Measurements from ENCODE around the gene HKDC1. TPM values are rescaled to one million over a fixed set of nuclear protein-coding genes. Genes with fewer than 3 reads are reported as not detected.

HKDC1 gene
- total and polyA plus RNA-seq, 10 of the 15 experiments (the other 5 are each of a cell fraction or from before 2014, with no cell fraction given): 0.04 to 0.34 (median 0.13) TPM; not detected in 5

DNA sequence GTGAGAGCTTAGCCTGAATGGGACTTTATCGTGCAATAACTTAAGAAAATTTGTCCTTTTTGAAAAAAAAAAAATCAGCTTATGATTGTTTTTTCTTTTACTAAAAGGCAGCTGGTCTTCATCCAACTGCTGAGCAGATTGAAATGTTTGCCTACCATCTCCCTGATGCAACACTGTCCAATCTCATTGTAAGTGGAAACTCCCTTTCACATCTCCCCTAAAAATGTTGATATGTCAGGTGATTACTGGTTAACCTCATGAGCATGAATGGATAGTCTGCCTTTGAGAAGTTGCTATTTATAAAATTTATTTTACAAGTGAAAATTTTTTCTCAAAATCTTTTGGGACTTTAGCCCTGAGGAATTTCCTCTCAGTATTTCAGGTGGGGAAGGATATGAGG is 17.8 kb upstream of the HKDC1 start:
- Histone ChIP-seq H4K20me1 (ENCODE audit: control insufficient read depth, insufficient read depth) (no peaks in the 10 kb centered on the region), H3K27me3 (replicated peaks in 1 of 2; ENCODE audit: control insufficient read depth in 2 of 2, insufficient read depth in 2 of 2, low read length in 1 of 2) (no peaks in the 10 kb centered on the region), H3K9me3 (replicated peaks; ENCODE audit: control insufficient read depth, insufficient read depth, low read length) (no peaks in the 10 kb centered on the region), H3K4me3 (no peak overlapping the region), H3K79me2 (ENCODE audit: control insufficient read depth, insufficient read depth, low read length) (no peaks in the 10 kb centered on the region; the same call in 1 of the 2 replicates), H3K4me2 (ENCODE audit: control insufficient read depth, insufficient read depth) (no peak overlapping the region), H3K36me3 (ENCODE audit: control insufficient read depth in 2 of 2, insufficient read depth in 2 of 2, low read length in 1 of 2) (peaks cover 4 to 13% of the 10 kb centered on the region in 2 experiments), H3K9ac (ENCODE audit: control insufficient read depth, insufficient read depth, low read length) (no peak overlapping the region), H3K27ac (ENCODE audit: control insufficient read depth, insufficient read depth) (peak overlapping the region; percentile 8; the same call in 1 of the 2 replicates), H2AFZ (ENCODE audit: control insufficient read depth, low read depth, low read length) (no peak overlapping the region), H3K4me1 (ENCODE audit: control insufficient read depth, insufficient read depth, low read length) (no peaks in the 10 kb centered on the region)
- RAD21 ChIA-PET (ENCODE audit: unreplicated experiment): interaction anchor here (0.6 to 1.6 kb wide), 8 partner anchors 10 to 197 kb away, joined by 3 to 6 read pairs (median 3); no protein-coding TSS in a partner anchor
- SMC1A ChIA-PET (ENCODE audit: uncharacterized antibody, unreplicated experiment): interaction anchor here (0.9 to 2.1 kb wide), 8 partner anchors 9 to 198 kb away, joined by 3 to 6 read pairs (median 4); no protein-coding TSS in a partner anchor
- 30% methylated on average over 1 of the region's 1 CpG for WGBS (ENCODE audit: insufficient coverage, insufficient replicate concordance, low lambda C conversion rate, missing lambda C conversion rate)
- in situ Hi-C loops (cut with MboI): no loop called here
- POLR2A ChIA-PET: interaction anchor here (0.6 to 0.7 kb wide), 3 partner anchors 141 to 550 kb away, joined by 3 to 4 read pairs (median 3); no protein-coding TSS in a partner anchor
- peak; percentile 39 for DNase-seq (ENCODE audit: low read depth, low spot score)
- no peak for FAIRE-seq
- ATAC-seq: peak; percentile 89
- no TSS peak for BruUV-seq (replicated peaks)
- intact Hi-C loops (cut with micrococcal nuclease; ENCODE audit: unreplicated experiment): no loop called here
- CTCF ChIA-PET: interaction anchor here (0.6 to 1.5 kb wide), 5 partner anchors 10 to 202 kb away, joined by 3 to 5 read pairs (median 3); no protein-coding TSS in a partner anchor
- TF ChIP-seq ZZZ3 (IDR thresholded peaks at IDR 0.05; ENCODE audit: control insufficient read depth, insufficient read length, low read depth): no peak
- peak; percentile 29; the same call in 1 of the 2 replicates for TF ChIP-seq MTA2 (IDR thresholded peaks at IDR 0.05; ENCODE audit: low read depth)
- TF ChIP-seq, protein P1, sequence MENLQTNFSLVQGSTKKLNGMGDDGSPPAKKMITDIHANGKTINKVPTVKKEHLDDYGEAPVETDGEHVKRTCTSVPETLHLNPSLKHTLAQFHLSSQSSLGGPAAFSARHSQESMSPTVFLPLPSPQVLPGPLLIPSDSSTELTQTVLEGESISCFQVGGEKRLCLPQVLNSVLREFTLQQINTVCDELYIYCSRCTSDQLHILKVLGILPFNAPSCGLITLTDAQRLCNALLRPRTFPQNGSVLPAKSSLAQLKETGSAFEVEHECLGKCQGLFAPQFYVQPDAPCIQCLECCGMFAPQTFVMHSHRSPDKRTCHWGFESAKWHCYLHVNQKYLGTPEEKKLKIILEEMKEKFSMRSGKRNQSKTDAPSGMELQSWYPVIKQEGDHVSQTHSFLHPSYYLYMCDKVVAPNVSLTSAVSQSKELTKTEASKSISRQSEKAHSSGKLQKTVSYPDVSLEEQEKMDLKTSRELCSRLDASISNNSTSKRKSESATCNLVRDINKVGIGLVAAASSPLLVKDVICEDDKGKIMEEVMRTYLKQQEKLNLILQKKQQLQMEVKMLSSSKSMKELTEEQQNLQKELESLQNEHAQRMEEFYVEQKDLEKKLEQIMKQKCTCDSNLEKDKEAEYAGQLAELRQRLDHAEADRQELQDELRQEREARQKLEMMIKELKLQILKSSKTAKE (IDR thresholded peaks at IDR 0.05; ENCODE audit: low read depth, poor library complexity, severe bottlenecking): peak; percentile 39
- no peak for TF ChIP-seq RBBP5 (conservative IDR thresholded peaks at IDR 0.05)
- peak in 1 of 2 experiments; percentile 81; a peak in 2 of 4 replicates for TF ChIP-seq EP300 (IDR thresholded peaks at IDR 0.05; ENCODE audit: borderline replicate concordance in 1 of 2, control insufficient read depth in 1 of 2, low read depth in 2 of 2, low read length in 2 of 2)
- TF ChIP-seq, protein P2, sequence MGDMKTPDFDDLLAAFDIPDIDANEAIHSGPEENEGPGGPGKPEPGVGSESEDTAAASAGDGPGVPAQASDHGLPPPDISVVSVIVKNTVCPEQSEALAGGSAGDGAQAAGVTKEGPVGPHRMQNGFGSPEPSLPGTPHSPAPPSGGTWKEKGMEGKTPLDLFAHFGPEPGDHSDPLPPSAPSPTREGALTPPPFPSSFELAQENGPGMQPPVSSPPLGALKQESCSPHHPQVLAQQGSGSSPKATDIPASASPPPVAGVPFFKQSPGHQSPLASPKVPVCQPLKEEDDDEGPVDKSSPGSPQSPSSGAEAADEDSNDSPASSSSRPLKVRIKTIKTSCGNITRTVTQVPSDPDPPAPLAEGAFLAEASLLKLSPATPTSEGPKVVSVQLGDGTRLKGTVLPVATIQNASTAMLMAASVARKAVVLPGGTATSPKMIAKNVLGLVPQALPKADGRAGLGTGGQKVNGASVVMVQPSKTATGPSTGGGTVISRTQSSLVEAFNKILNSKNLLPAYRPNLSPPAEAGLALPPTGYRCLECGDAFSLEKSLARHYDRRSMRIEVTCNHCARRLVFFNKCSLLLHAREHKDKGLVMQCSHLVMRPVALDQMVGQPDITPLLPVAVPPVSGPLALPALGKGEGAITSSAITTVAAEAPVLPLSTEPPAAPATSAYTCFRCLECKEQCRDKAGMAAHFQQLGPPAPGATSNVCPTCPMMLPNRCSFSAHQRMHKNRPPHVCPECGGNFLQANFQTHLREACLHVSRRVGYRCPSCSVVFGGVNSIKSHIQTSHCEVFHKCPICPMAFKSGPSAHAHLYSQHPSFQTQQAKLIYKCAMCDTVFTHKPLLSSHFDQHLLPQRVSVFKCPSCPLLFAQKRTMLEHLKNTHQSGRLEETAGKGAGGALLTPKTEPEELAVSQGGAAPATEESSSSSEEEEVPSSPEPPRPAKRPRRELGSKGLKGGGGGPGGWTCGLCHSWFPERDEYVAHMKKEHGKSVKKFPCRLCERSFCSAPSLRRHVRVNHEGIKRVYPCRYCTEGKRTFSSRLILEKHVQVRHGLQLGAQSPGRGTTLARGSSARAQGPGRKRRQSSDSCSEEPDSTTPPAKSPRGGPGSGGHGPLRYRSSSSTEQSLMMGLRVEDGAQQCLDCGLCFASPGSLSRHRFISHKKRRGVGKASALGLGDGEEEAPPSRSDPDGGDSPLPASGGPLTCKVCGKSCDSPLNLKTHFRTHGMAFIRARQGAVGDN (IDR thresholded peaks at IDR 0.05): no peak
- TF ChIP-seq MEF2B (IDR thresholded peaks at IDR 0.05; ENCODE audit: partially characterized antibody, poor library complexity, severe bottlenecking): peak; percentile 81
- no peak for TF ChIP-seq FOXM1 (IDR thresholded peaks at IDR 0.05; ENCODE audit: low read depth, low read length)
- peak; percentile 78 for TF ChIP-seq RAD51 (IDR thresholded peaks at IDR 0.05)
- TF ChIP-seq IKZF2 (IDR thresholded peaks at IDR 0.05): peak in 1 of 2 experiments; percentile 22; a peak in 1 of 4 replicates
- TF ChIP-seq ZNF207 (IDR thresholded peaks at IDR 0.05; ENCODE audit: borderline replicate concordance): no peak
- TF ChIP-seq RELA (IDR thresholded peaks at IDR 0.05; ENCODE audit: borderline replicate concordance, partially characterized antibody): peak; percentile 47
- TF ChIP-seq RUNX3 (IDR thresholded peaks at IDR 0.05; ENCODE audit: low read length): peak; percentile 61; the same call in 1 of the 2 replicates
- TF ChIP-seq, protein P3, sequence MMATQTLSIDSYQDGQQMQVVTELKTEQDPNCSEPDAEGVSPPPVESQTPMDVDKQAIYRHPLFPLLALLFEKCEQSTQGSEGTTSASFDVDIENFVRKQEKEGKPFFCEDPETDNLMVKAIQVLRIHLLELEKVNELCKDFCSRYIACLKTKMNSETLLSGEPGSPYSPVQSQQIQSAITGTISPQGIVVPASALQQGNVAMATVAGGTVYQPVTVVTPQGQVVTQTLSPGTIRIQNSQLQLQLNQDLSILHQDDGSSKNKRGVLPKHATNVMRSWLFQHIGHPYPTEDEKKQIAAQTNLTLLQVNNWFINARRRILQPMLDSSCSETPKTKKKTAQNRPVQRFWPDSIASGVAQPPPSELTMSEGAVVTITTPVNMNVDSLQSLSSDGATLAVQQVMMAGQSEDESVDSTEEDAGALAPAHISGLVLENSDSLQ (IDR thresholded peaks at IDR 0.05): peak; percentile 70
- TF ChIP-seq ZNF384 (IDR thresholded peaks at IDR 0.05; ENCODE audit: borderline replicate concordance, low read depth, low read length): peak; percentile 63; the same call in 1 of the 2 replicates

All from GM12878 (cell line).